ENCODE measurements around the gene HAP1.

DNA sequence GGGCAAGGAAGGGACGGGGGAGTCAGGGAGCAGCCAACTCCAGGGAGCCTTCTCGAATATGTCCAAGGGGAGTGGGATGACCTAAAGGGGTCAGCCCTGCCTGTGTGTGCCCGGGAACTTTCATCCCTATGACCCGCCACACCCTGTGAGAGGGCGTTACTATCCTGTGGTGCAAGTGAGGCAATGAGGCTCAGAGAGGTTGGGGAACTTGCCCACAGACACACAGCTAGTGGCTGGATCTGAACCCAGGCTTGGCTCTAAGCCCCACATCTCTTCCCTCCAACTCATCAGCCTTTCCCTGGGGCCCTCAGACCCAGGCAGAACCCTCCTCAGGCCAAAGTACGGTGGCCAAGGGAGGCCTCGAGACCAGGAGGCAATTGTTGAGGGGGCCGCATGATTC, 28.9 kb upstream of the HAP1 start:
- TF ChIP-seq POLR2A (IDR thresholded peaks at IDR 0.05) = no peak
- TF ChIP-seq, protein P1, sequence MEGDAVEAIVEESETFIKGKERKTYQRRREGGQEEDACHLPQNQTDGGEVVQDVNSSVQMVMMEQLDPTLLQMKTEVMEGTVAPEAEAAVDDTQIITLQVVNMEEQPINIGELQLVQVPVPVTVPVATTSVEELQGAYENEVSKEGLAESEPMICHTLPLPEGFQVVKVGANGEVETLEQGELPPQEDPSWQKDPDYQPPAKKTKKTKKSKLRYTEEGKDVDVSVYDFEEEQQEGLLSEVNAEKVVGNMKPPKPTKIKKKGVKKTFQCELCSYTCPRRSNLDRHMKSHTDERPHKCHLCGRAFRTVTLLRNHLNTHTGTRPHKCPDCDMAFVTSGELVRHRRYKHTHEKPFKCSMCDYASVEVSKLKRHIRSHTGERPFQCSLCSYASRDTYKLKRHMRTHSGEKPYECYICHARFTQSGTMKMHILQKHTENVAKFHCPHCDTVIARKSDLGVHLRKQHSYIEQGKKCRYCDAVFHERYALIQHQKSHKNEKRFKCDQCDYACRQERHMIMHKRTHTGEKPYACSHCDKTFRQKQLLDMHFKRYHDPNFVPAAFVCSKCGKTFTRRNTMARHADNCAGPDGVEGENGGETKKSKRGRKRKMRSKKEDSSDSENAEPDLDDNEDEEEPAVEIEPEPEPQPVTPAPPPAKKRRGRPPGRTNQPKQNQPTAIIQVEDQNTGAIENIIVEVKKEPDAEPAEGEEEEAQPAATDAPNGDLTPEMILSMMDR (IDR thresholded peaks at IDR 0.05) = no peak
